Vagina (tissue), 2 donors: Measurements from ENCODE around the gene MED13L. TPM values are rescaled to one million over a fixed set of nuclear protein-coding genes. Genes with fewer than 3 reads are reported as not detected.

ENCODE experiments used
- DNase-seq, 2 donors: peaks; one replicate each; pipeline ENCODE4 v3.0.0-alpha.2; 2017; ENCODE audit errors: extremely low spot score in 2 of 2
- H3K27ac ChIP-seq: fragments of 200-600 bp; sonication (generic); one replicate; pipeline ENCODE4 v1.5.1; 2019
- H3K27me3 ChIP-seq: fragments of 200-600 bp; sonication (generic); one replicate; pipeline ENCODE4 v1.5.1; 2019
- H3K36me3 ChIP-seq, 2 donors: fragments of 200-600 bp; sonication (generic); one replicate each; pipeline ENCODE4 v1.5.1; 2017 to 2019
- H3K4me1 ChIP-seq: fragments of 200-600 bp; sonication (generic); one replicate; pipeline ENCODE4 v1.5.1; 2019
- H3K4me3 ChIP-seq, 2 donors: fragments of 200-600 bp; sonication (generic); 1 replicate in 1 of 2; 2 replicates in 1 of 2; pipeline ENCODE4 v1.5.1; 2016 to 2019
- H3K9me3 ChIP-seq: fragments of 200-600 bp; sonication (generic); one replicate; pipeline ENCODE4 v1.5.1; 2019
- CTCF ChIP-seq, 3 experiments: fragments of 450-650 bp in 2 of 3; fragments of 200-600 bp in 1 of 3; sonication (generic) in 1 of 3; IDR thresholded peaks; one replicate each; pipeline ENCODE4 v1.5.1; 2017 to 2019; ENCODE audit warnings: antibody characterized with exemption in 3 of 3, mild to moderate bottlenecking in 2 of 3, moderate library complexity in 2 of 3
- POLR2A ChIP-seq, 2 donors: fragments of 450-650 bp; IDR thresholded peaks; one replicate each; pipeline ENCODE4 v1.6.1; 2017; ENCODE audit warnings: antibody characterized with exemption in 2 of 2, mild to moderate bottlenecking in 2 of 2, moderate library complexity in 2 of 2
- POLR2AphosphoS5 ChIP-seq, 2 donors: sonication (generic); formaldehyde crosslinking; IDR thresholded peaks; one replicate each; pipeline ENCODE4 v1.9.0; 2017; ENCODE audit warnings: antibody characterized with exemption in 2 of 2, mild to moderate bottlenecking in 2 of 2, low read depth in 1 of 2; ENCODE audit not compliant: insufficient read depth in 1 of 2
- intact Hi-C: fragments of 100-400 bp; cut with DNase I; formaldehyde crosslinking; loops from one replicate; pipeline ENCODE4 v1.15.1; 2023
- total RNA-seq: library from RNA; depleted of rRNA; stranded (reverse); fragments of >200 nt; gene quantifications from one replicate; pipeline ENCODE4 v1.2.3, GENCODE V29; 2016

Gene MED13L
- total RNA-seq, 1 donor from 2014 or later, result 161 TPM

DNA sequence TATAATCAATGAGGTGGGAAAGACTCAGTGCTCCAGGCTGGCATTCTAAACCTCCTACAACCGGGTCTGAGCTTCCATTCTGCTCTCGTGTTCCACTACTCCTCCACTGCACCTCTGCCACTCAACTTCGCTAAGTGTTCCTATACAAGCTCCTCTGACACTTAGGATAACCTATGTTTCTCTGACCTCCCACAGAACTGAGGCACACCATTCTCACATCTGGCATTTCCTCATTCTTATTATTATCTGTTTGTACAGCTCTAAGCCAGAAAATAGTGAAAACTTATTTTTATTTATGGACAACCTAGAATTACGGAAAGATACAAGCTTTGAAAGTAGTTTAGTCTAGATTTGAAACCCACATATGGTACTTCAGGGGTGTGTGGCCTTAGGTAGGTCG, 127.0 kb downstream of the MED13L start:
- Histone ChIP-seq H3K4me3 (no peak overlapping the region), H3K9me3 (no peaks in the 10 kb centered on the region), H3K4me1 (peaks cover 57% of the 10 kb centered on the region), H3K36me3 (no peaks in the 10 kb centered on the region), H3K27me3 (no peaks in the 10 kb centered on the region), H3K27ac (no peak overlapping the region)
- DNase-seq, result no peak
- TF ChIP-seq POLR2AphosphoS5 (IDR thresholded peaks at IDR 0.05; ENCODE audit: insufficient read depth in 1 of 2, low read depth in 1 of 2) (no peak), POLR2A (IDR thresholded peaks at IDR 0.05) (no peak), CTCF (IDR thresholded peaks at IDR 0.05) (no peak)
- intact Hi-C loops, result no loop called here

- intact Hi-C loops, result no loop called here
- Histone ChIP-seq H3K27ac (no peak overlapping the region), H3K36me3 (no peaks in the 10 kb centered on the region), H3K27me3 (no peaks in the 10 kb centered on the region), H3K4me1 (peaks cover 61% of the 10 kb centered on the region), H3K9me3 (no peaks in the 10 kb centered on the region), H3K4me3 (no peak overlapping the region)
- TF ChIP-seq CTCF (IDR thresholded peaks at IDR 0.05) (no peak), POLR2A (IDR thresholded peaks at IDR 0.05) (no peak), POLR2AphosphoS5 (IDR thresholded peaks at IDR 0.05; ENCODE audit: insufficient read depth in 1 of 2, low read depth in 1 of 2) (no peak)
- no peak for DNase-seq
These were observed 127.5 kb downstream of the MED13L start for GRCh38 chr12:116150001-116150400.

GRCh38 chr12:116148844-116149243, 128.6 kb downstream of the MED13L start:
- Histone ChIP-seq H3K27ac (no peak overlapping the region), H3K27me3 (no peaks in the 10 kb centered on the region), H3K4me3 (no peak overlapping the region), H3K9me3 (no peaks in the 10 kb centered on the region), H3K36me3 (no peaks in the 10 kb centered on the region), H3K4me1 (peaks cover 65% of the 10 kb centered on the region)
- TF ChIP-seq CTCF (IDR thresholded peaks at IDR 0.05) (no peak), POLR2AphosphoS5 (IDR thresholded peaks at IDR 0.05; ENCODE audit: insufficient read depth in 1 of 2, low read depth in 1 of 2) (no peak), POLR2A (IDR thresholded peaks at IDR 0.05) (no peak)
- intact Hi-C loops, result no loop called here
- no peak for DNase-seq

- no peak for DNase-seq
- Histone ChIP-seq H3K27ac (no peak overlapping the region), H3K27me3 (no peaks in the 10 kb centered on the region), H3K9me3 (no peaks in the 10 kb centered on the region), H3K4me3 (no peak overlapping the region), H3K4me1 (peaks cover 66% of the 10 kb centered on the region), H3K36me3 (no peaks in the 10 kb centered on the region)
- TF ChIP-seq POLR2A (IDR thresholded peaks at IDR 0.05), result no peak
- no peak for TF ChIP-seq POLR2AphosphoS5 (IDR thresholded peaks at IDR 0.05; ENCODE audit: insufficient read depth in 1 of 2, low read depth in 1 of 2)
- TF ChIP-seq CTCF (IDR thresholded peaks at IDR 0.05), result no peak
- intact Hi-C loops, result no loop called here
These were observed 131.1 kb downstream of the MED13L start for GRCh38 chr12:116146386-116146785.

DNA sequence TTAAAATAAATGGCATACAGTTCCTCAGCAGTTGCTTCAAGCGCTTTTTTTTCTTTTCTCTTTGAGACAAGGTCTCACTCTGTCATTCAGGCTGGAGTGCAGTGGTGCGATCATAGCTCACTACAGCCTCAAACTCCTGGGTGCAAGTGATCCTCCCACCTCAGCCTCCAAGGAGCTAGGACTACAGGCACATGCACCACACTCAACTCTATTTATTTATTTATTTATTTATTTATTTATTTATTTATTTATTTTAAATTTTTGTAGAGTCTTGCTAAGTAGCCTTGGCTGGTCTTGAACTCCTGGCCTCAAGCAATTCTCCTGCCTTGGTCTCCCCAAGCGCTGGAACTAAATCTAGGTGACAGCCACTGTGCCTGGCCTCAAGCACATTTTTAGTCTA, 132.0 kb downstream of the MED13L start:
- intact Hi-C loops, result no loop called here
- H3K4me1 ChIP-seq, result peaks cover 67% of the 10 kb centered on the region
- H3K36me3 ChIP-seq, result no peaks in the 10 kb centered on the region
- H3K9me3 ChIP-seq, result no peaks in the 10 kb centered on the region
- no peak overlapping the region for H3K27ac ChIP-seq
- DNase-seq, result no peak
- H3K4me3 ChIP-seq, result no peak overlapping the region
- no peaks in the 10 kb centered on the region for H3K27me3 ChIP-seq
- TF ChIP-seq CTCF (IDR thresholded peaks at IDR 0.05) (no peak), POLR2A (IDR thresholded peaks at IDR 0.05) (no peak), POLR2AphosphoS5 (IDR thresholded peaks at IDR 0.05; ENCODE audit: insufficient read depth in 1 of 2, low read depth in 1 of 2) (no peak)
